Measurements from ENCODE around the gene OXTR.

DNA sequence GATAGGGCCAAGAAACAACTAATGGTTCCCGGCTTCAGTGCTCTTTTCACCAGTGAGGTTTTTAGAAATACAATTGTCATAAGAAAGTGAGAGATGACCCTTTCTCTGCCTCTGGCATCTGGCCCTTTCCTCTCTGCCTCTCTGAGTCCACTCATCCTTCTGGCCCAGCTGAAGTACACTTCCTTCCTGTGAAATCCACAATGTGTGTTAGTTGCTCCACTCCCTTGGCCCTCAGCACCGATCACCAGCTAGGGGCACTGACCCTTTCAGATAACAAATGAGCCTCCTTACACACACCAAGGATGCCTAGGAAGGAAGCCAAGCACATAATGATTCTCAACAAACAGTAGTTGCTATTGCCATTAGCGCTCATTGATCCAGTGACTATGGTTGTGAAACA, 38.8 kb downstream of the OXTR start:
- TF ChIP-seq, protein P1, sequence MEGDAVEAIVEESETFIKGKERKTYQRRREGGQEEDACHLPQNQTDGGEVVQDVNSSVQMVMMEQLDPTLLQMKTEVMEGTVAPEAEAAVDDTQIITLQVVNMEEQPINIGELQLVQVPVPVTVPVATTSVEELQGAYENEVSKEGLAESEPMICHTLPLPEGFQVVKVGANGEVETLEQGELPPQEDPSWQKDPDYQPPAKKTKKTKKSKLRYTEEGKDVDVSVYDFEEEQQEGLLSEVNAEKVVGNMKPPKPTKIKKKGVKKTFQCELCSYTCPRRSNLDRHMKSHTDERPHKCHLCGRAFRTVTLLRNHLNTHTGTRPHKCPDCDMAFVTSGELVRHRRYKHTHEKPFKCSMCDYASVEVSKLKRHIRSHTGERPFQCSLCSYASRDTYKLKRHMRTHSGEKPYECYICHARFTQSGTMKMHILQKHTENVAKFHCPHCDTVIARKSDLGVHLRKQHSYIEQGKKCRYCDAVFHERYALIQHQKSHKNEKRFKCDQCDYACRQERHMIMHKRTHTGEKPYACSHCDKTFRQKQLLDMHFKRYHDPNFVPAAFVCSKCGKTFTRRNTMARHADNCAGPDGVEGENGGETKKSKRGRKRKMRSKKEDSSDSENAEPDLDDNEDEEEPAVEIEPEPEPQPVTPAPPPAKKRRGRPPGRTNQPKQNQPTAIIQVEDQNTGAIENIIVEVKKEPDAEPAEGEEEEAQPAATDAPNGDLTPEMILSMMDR (IDR thresholded peaks at IDR 0.05 in 4 of 5, conservative IDR thresholded peaks at IDR 0.05 in 1 of 5) = no peak
- no peak for TF ChIP-seq POLR2A (IDR thresholded peaks at IDR 0.05)

All from gastrocnemius medialis (tissue), 4 donors.